B cell (primary cell): ENCODE results near the gene ZNF507. TPM values are rescaled to one million over a fixed set of nuclear protein-coding genes. Genes with fewer than 3 reads are reported as not detected.

ENCODE experiments used
- ATAC-seq: fragments of 200-7000 bp; cut with Tn5 transposase; one replicate; pipeline ENCODE4 v1.10.0; 2021; ENCODE audit warnings: low read depth, mild to moderate bottlenecking, moderate number of reproducible peaks, moderate library complexity
- CTCF ChIA-PET: fragments of 350-600 bp; sonication (Branson Sonifier 250); formaldehyde crosslinking; loops from one replicate; lab custom pipeline; 2021; ENCODE audit warnings: antibody characterized with exemption, inconsistent platforms; lab: Charles Lee
- POLR2A ChIA-PET: fragments of 350-600 bp; sonication (Branson Sonifier 250); formaldehyde crosslinking; loops from one replicate; lab custom pipeline; 2021; ENCODE audit warnings: antibody characterized with exemption; lab: Charles Lee
- DNase-seq: peaks from one replicate; pipeline ENCODE4 v3.0.0; 2013
- H2AFZ ChIP-seq: 2 replicates; pipeline ENCODE4 v1.6.1; 2012; ENCODE audit warnings: mild to moderate bottlenecking, low read depth, low read length; ENCODE audit not compliant: insufficient read depth, poor library complexity, severe bottlenecking
- H3K27ac ChIP-seq, 2 donors: 1 replicate in 1 of 2; 2 replicates in 1 of 2; pipeline ENCODE4 v1.5.1; 2012 to 2013; ENCODE audit warnings: low read length in 2 of 2, mild to moderate bottlenecking in 2 of 2, moderate library complexity in 1 of 2
- H3K27me3 ChIP-seq, 4 experiments: fragments of 200-600 bp in 1 of 4; sonication (generic) in 1 of 4; replicated peaks in 1 of 4; 1 replicate in 2 of 4; 2 replicates in 2 of 4; pipeline versions ENCODE4 v1.6.1 to v1.7.0; 2013 to 2016; ENCODE audit warnings: low read length in 3 of 4, mild to moderate bottlenecking in 2 of 4, mixed read lengths in 1 of 4, moderate library complexity in 1 of 4; ENCODE audit not compliant: insufficient read depth in 4 of 4, control insufficient read depth in 3 of 4; ENCODE audit errors: control extremely low read depth in 1 of 4
- H3K36me3 ChIP-seq, 2 experiments: replicated peaks in 1 of 2; 1 replicate in 1 of 2; 2 replicates in 1 of 2; pipeline versions ENCODE4 v1.6.1 to v1.7.1; 2013; ENCODE audit warnings: low read length in 1 of 2; ENCODE audit not compliant: insufficient read depth in 2 of 2, control insufficient read depth in 1 of 2; ENCODE audit errors: control extremely low read depth in 1 of 2, extremely low read depth in 1 of 2
- H3K4me1 ChIP-seq, 2 donors: fragments of 200-600 bp in 1 of 2; sonication (generic) in 1 of 2; 1 replicate in 1 of 2; 2 replicates in 1 of 2; pipeline versions ENCODE4 v1.5.1 to v1.6.1; 2013 to 2017; ENCODE audit warnings: low read length in 2 of 2; ENCODE audit not compliant: control insufficient read depth in 2 of 2, insufficient read depth in 2 of 2
- H3K4me2 ChIP-seq: replicated peaks from 2 replicates; pipeline ENCODE3; 2012; ENCODE audit warnings: mild to moderate bottlenecking, low read depth, low read length; ENCODE audit not compliant: poor library complexity, severe bottlenecking
- H3K4me3 ChIP-seq, 5 experiments: fragments of 200-600 bp in 1 of 5; sonication (generic) in 1 of 5; 1 replicate in 3 of 5; 2 replicates in 2 of 5; pipeline versions ENCODE4 v1.5.1 to v1.7.0; 2011 to 2016; ENCODE audit warnings: low read length in 4 of 5, mild to moderate bottlenecking in 4 of 5, low read depth in 2 of 5, control low read depth in 1 of 5, moderate library complexity in 1 of 5; ENCODE audit not compliant: insufficient read depth in 1 of 5; ENCODE audit errors: control extremely low read depth in 1 of 5, extremely low read depth in 1 of 5
- H3K79me2 ChIP-seq: fragments of 200-600 bp; sonication (generic); one replicate; pipeline ENCODE4 v1.6.0; 2016; ENCODE audit warnings: low read length; ENCODE audit not compliant: control insufficient read depth, insufficient read depth
- H3K9ac ChIP-seq: fragments of 200-600 bp; sonication (generic); 2 replicates; pipeline ENCODE4 v1.6.1; 2017; ENCODE audit warnings: mild to moderate bottlenecking, low read length, moderate library complexity
- H3K9me3 ChIP-seq, 3 donors: one replicate each; pipeline versions ENCODE4 v1.6.1 to v1.7.1; 2013; ENCODE audit warnings: low read length in 2 of 3; ENCODE audit not compliant: control insufficient read depth in 2 of 3, insufficient read depth in 1 of 3; ENCODE audit errors: control extremely low read depth in 1 of 3
- H4K20me1 ChIP-seq: 2 replicates; pipeline ENCODE4 v1.6.0; 2012; ENCODE audit warnings: mild to moderate bottlenecking, low read length; ENCODE audit not compliant: insufficient read depth, control insufficient read depth, poor library complexity, severe bottlenecking
- H3K27ac Mint-ChIP-seq: one replicate; pipeline ENCODE4 v1.8.0; 2021; ENCODE audit warnings: mixed read lengths
- H3K27me3 Mint-ChIP-seq: one replicate; pipeline ENCODE4 v1.8.0; 2021; ENCODE audit warnings: mixed read lengths
- H3K4me1 Mint-ChIP-seq: one replicate; pipeline ENCODE4 v1.8.0; 2021; ENCODE audit warnings: mixed read lengths
- H3K4me3 Mint-ChIP-seq: one replicate; pipeline ENCODE4 v1.8.0; 2021; ENCODE audit warnings: mixed read lengths
- H3K9me3 Mint-ChIP-seq: one replicate; pipeline ENCODE4 v1.8.0; 2022; ENCODE audit warnings: mixed read lengths; ENCODE audit not compliant: insufficient read depth
- CTCF ChIP-seq: fragments of 200-600 bp; IDR thresholded peaks from one replicate; pipeline ENCODE4 v1.8.0; 2022; ENCODE audit warnings: antibody characterized with exemption, mild to moderate bottlenecking
- EZH2 ChIP-seq: IDR thresholded peaks from 2 replicates; pipeline ENCODE4 v1.6.1; 2012; ENCODE audit warnings: borderline replicate concordance, low read depth, mild to moderate bottlenecking, moderate library complexity, low read length; ENCODE audit not compliant: insufficient read depth, poor library complexity, severe bottlenecking
- WGBS: methylation state at CpG from one replicate; pipeline ENCODE4 v1.1.5; 2013; ENCODE audit warnings: missing lambda C conversion rate; ENCODE audit not compliant: insufficient coverage; 5-methylcytosine and 5-hydroxymethylcytosine counted together
- intact Hi-C: fragments of 100-400 bp; cut with micrococcal nuclease; formaldehyde crosslinking; loops from one replicate; pipeline ENCODE4 v1.10.0; 2022
- polyA minus RNA-seq: library from RNA; depleted of rRNA, polyadenylated mRNA; stranded (reverse); fragments of >200 nt; gene quantifications from 2 replicates; pipeline ENCODE4 v1.2.3, GENCODE V29; 2012
- polyA plus RNA-seq: library from polyadenylated mRNA; depleted of rRNA; stranded (reverse); fragments of >200 nt; gene quantifications from 2 replicates; pipeline ENCODE4 v1.2.3, GENCODE V29; 2012
- total RNA-seq, 2 donors: library from RNA; stranded (reverse); fragments of 120-200 nt in 1 of 2; gene quantifications; 1 replicate in 1 of 2; 2 replicates in 1 of 2; pipeline versions ENCODE4 v1.2.3 to v1.2.4, GENCODE V29; 2013 to 2022

ZNF507 gene
- total RNA-seq, result 38.6 and 40.5 TPM in 2 replicates
- 18.0 TPM for total RNA-seq (2013)
- 13.6 and 13.9 TPM in 2 replicates for polyA plus RNA-seq
- polyA minus RNA-seq, result 12.4 and 16.8 TPM in 2 replicates

- H3K4me2 ChIP-seq, result peak within 1 kb of the TSS; percentile 90
- WGBS, result 5% methylated on average over 70 of the region's 72 CpGs
- ATAC-seq (peak; percentile 90), DNase-seq (peak; percentile 91)
- Mint-ChIP-seq H3K27ac (peak within 1 kb of the TSS; percentile 94), H3K4me1 (peaks cover 27% of the 10 kb centered on the region), H3K4me3 (peak within 1 kb of the TSS; percentile 97), H3K9me3 (no peaks in the 10 kb centered on the region), H3K27me3 (no peaks in the 10 kb centered on the region)
- TF ChIP-seq EZH2 (no peak), CTCF (no peak)
- POLR2A ChIA-PET, result interaction anchor here (1.0 to 1.3 kb wide), 2 partner anchors 60 to 235 kb away, joined by 3 to 4 read pairs; partner anchors contain the start of genes DPY19L3 and PDCD5
- H3K27me3 ChIP-seq, result peaks cover 0 to 6% (median 0%) of the 10 kb centered on the region in 4 experiments
- H3K9ac ChIP-seq, result peak within 1 kb of the TSS; percentile 91
- peak within 1 kb of the TSS; percentile 83 to 97 (median 93) for H3K4me3 ChIP-seq
- peaks cover 23 to 28% of the 10 kb centered on the region in 2 donors for H3K4me1 ChIP-seq
- H4K20me1 ChIP-seq, result peaks cover 25% of the 10 kb centered on the region
- peaks cover 11 to 31% of the 10 kb centered on the region in 2 experiments for H3K36me3 ChIP-seq
- CTCF ChIA-PET, result interaction anchor here (1.1 to 1.3 kb wide), 3 partner anchors 9 to 60 kb away, joined by 3 read pairs; partner anchors contain the start of gene DPY19L3
- H3K27ac ChIP-seq, result peak within 1 kb of the TSS; percentile 69 to 88
- H3K79me2 ChIP-seq, result peaks cover 45% of the 10 kb centered on the region
- intact Hi-C loops, result loop anchor here (1.0 to 5.0 kb wide), 4 partner anchors 60 to 717 kb away; partner anchors contain the start of genes ANKRD27, DPY19L3, RGS9BP and RHPN2
- peaks cover 0 to 12% (median 0%) of the 10 kb centered on the region in 3 donors for H3K9me3 ChIP-seq
- peak within 1 kb of the TSS; percentile 92 for H2AFZ ChIP-seq
Measured at GRCh38 chr19:32345261-32346207, at the start of gene ZNF507. Gene ZNF507, plus strand, starts transcription at chr19:32345610. Its CDS starts 7,221 bp downstream, at chr19:32352831.
